Measurements from ENCODE around the gene CERT1. TPM values are rescaled to one million over a fixed set of nuclear protein-coding genes. Genes with fewer than 3 reads are reported as not detected.
"Not testable (repeated sequence)": the region's sequence is repeated elsewhere in the genome, so short reads cannot be mapped to it uniquely, and the experiment has no call there.

Gene CERT1
- polyA plus RNA-seq, 1 of the 3 experiments (the other 2 are of a cell fraction) = 4.5 TPM

GRCh38 chr5:75507841-75508240, 3.6 kb downstream of the CERT1 start:
- H3K79me2 ChIP-seq (ENCODE audit: insufficient read depth) = peaks cover 77% of the 10 kb centered on the region
- H4K20me1 ChIP-seq (ENCODE audit: insufficient read depth) = no peaks in the 10 kb centered on the region; the same call in 1 of the 2 replicates
- CTCF ChIA-PET = interaction anchor here (1.0 to 1.6 kb wide), 2 partner anchors 171 to 271 kb away, joined by 3 read pairs; partner anchors contain the start of genes ANKRD31 and HMGCR
- WGBS (ENCODE audit: low lambda C conversion rate) = 93% methylated on average over 1 of the region's 1 CpG
- TF ChIP-seq EP300 (IDR thresholded peaks at IDR 0.05; ENCODE audit: borderline replicate concordance in 1 of 2, low read depth in 1 of 2, low read length in 1 of 2) = no peak
- no peak for TF ChIP-seq FOSL2 (IDR thresholded peaks at IDR 0.05; ENCODE audit: borderline replicate concordance, low read depth)
- no peak for TF ChIP-seq CTCF (IDR thresholded peaks at IDR 0.05)
- no peak for TF ChIP-seq SIN3A (IDR thresholded peaks at IDR 0.05; ENCODE audit: borderline replicate concordance, low read depth, low read length)
- TF ChIP-seq RAD21 (IDR thresholded peaks at IDR 0.05; ENCODE audit: low read length) = no peak
- no peak for TF ChIP-seq MEF2A (IDR thresholded peaks at IDR 0.05; ENCODE audit: borderline replicate concordance, low read depth)
- TF ChIP-seq REST (IDR thresholded peaks at IDR 0.05; ENCODE audit: low read depth, low read length) = no peak
- TF ChIP-seq GABPA (IDR thresholded peaks at IDR 0.05; ENCODE audit: low read depth) = no peak
- TF ChIP-seq MXI1 (IDR thresholded peaks at IDR 0.05; ENCODE audit: low read depth, low read length) = no peak
- no peak for TF ChIP-seq ELF1 (IDR thresholded peaks at IDR 0.05)
- H3K27me3 ChIP-seq (ENCODE audit: insufficient read depth) = no peaks in the 10 kb centered on the region
- no peak overlapping the region for H3K9ac ChIP-seq
- POLR2A ChIA-PET = no interaction called here
- no peaks in the 10 kb centered on the region for H3K9me2 ChIP-seq
- peaks cover 7% of the 10 kb centered on the region for H3F3A ChIP-seq (replicated peaks; ENCODE audit: insufficient read depth)
- H3K4me3 ChIP-seq (ENCODE audit: low read depth in 2 of 2, low read length in 1 of 2) = no peak overlapping the region
- peaks cover 2 to 3% of the 10 kb centered on the region in 2 experiments; a peak in 2 of 4 replicates for H3K4me1 ChIP-seq (ENCODE audit: control insufficient read depth in 1 of 2, insufficient read depth in 2 of 2, low read depth in 1 of 2, low read length in 1 of 2)
- DNase-seq = no peak
- H2AFZ ChIP-seq (ENCODE audit: low read depth) = no peak overlapping the region
- H3K9me3 ChIP-seq = no peaks in the 10 kb centered on the region
- peaks cover 15 to 16% of the 10 kb centered on the region in 2 experiments for H3K36me3 ChIP-seq (replicated peaks in 1 of 2; ENCODE audit: control insufficient read depth in 1 of 2, insufficient read depth in 2 of 2, low read length in 1 of 2)
- H3K4me2 ChIP-seq = no peak overlapping the region
- H3K27ac ChIP-seq (ENCODE audit: low read depth in 2 of 2, low read length in 1 of 2) = no peak overlapping the region; a peak in 1 of 4 replicates

GRCh38 chr5:75505112-75505511, 6.3 kb downstream of the CERT1 start:
- H3K4me3 ChIP-seq (ENCODE audit: low read depth in 2 of 2, low read length in 1 of 2); H3F3A ChIP-seq (replicated peaks; ENCODE audit: insufficient read depth); H3K4me2 ChIP-seq; H3K27ac ChIP-seq (ENCODE audit: low read depth in 2 of 2, low read length in 1 of 2); POLR2A ChIA-PET; H3K9me3 ChIP-seq; H3K9me2 ChIP-seq; H4K20me1 ChIP-seq (ENCODE audit: insufficient read depth); H3K4me1 ChIP-seq (ENCODE audit: control insufficient read depth in 1 of 2, insufficient read depth in 2 of 2, low read depth in 1 of 2, low read length in 1 of 2); CTCF ChIA-PET; H3K9ac ChIP-seq; DNase-seq; H2AFZ ChIP-seq (ENCODE audit: low read depth); H3K27me3 ChIP-seq (ENCODE audit: insufficient read depth): not testable (repeated sequence)
- H3K79me2 ChIP-seq (ENCODE audit: insufficient read depth) = peaks cover 74% of the 10 kb centered on the region
- peaks cover 17 to 32% of the 10 kb centered on the region in 2 experiments for H3K36me3 ChIP-seq (replicated peaks in 1 of 2; ENCODE audit: control insufficient read depth in 1 of 2, insufficient read depth in 2 of 2, low read length in 1 of 2)
- 97% methylated on average over 5 of the region's 5 CpGs for WGBS (ENCODE audit: low lambda C conversion rate)

- H3K9me3 ChIP-seq; H3K27me3 ChIP-seq (ENCODE audit: insufficient read depth); POLR2A ChIA-PET; H3K9ac ChIP-seq; H4K20me1 ChIP-seq (ENCODE audit: insufficient read depth); DNase-seq; H3F3A ChIP-seq (replicated peaks; ENCODE audit: insufficient read depth); H3K4me3 ChIP-seq (ENCODE audit: low read depth in 2 of 2, low read length in 1 of 2); H3K9me2 ChIP-seq; H3K4me2 ChIP-seq; H3K27ac ChIP-seq (ENCODE audit: low read depth in 2 of 2, low read length in 1 of 2); H3K4me1 ChIP-seq (ENCODE audit: control insufficient read depth in 1 of 2, insufficient read depth in 2 of 2, low read depth in 1 of 2, low read length in 1 of 2); H2AFZ ChIP-seq (ENCODE audit: low read depth): not testable (repeated sequence)
- Histone ChIP-seq H3K36me3 (replicated peaks in 1 of 2; ENCODE audit: control insufficient read depth in 1 of 2, insufficient read depth in 2 of 2, low read length in 1 of 2) (peaks cover 6 to 36% of the 10 kb centered on the region in 2 experiments), H3K79me2 (ENCODE audit: insufficient read depth) (peaks cover 28% of the 10 kb centered on the region)
- 100% methylated on average over 1 of the region's 1 CpG for WGBS (ENCODE audit: low lambda C conversion rate)
- CTCF ChIA-PET = interaction anchor here (0.7 kb wide), 1 partner anchor 1609 kb away, joined by 4 read pairs; no protein-coding TSS in a partner anchor
These were observed 12.6 kb downstream of the CERT1 start for GRCh38 chr5:75498875-75499274.

All from SK-N-SH (cell line).